ENCODE results near the gene ULK3.

ULK3 gene

GRCh38 chr15:74868059-74868458 is 25.1 kb upstream of the ULK3 start:
- DNase-seq (ENCODE audit: low spot score), result no peak

DNA sequence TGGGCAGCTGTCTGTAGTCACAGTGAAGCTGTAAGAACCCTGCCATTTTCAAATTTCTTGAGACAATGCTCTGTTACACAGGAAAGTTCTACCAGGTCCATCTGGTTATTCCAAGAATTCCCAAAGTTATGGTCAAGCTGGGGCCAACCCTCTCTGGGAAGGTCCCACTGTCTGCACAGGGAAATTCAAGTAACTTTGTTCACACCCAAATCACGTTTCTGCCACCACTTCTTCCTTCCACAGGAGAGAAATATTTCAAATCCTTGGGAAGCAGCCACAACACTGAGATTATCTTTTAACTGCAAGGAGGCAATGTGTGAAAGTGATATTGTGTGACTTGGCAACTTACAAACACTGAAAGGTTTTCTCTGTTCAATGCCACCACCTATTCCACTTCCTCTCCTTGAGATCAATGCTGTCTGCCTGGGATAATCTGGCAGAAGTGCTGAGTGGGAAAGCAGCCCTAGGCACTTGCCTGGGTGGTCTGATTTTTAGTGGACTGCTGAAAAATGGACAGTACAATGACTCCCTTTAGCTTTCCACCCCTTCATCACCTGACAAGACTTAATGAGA is 24.6 kb upstream of the ULK3 start:
- no peak for DNase-seq (ENCODE audit: low spot score)

- DNase-seq (ENCODE audit: low spot score), result no peak
Observed at GRCh38 chr15:74866090-74866489, 23.1 kb upstream of the ULK3 start.

GRCh38 chr15:74865316-74865715 is 22.4 kb upstream of the ULK3 start:
- DNase-seq (ENCODE audit: low spot score), result no peak

DNA sequence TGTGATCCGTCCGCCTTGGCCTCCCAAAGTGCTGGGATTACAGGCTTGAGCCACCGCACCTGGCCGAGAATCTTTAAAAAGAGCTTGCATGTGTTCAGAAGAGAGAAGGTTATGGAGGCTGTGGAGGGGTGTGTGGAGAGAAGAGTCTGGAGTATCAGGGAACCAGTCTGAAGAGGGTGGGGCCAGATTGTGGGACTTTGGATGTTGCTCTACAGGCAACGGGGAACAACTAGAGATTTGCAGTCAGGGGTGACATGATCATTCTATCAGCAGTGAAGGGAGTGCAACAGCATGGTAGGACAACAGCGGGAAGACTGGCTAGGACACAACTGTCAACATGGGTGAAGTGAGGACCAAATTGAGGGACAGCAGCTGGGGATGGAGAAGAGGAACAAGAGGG is 21.3 kb upstream of the ULK3 start:
- no peak for DNase-seq (ENCODE audit: low spot score)

DNA sequence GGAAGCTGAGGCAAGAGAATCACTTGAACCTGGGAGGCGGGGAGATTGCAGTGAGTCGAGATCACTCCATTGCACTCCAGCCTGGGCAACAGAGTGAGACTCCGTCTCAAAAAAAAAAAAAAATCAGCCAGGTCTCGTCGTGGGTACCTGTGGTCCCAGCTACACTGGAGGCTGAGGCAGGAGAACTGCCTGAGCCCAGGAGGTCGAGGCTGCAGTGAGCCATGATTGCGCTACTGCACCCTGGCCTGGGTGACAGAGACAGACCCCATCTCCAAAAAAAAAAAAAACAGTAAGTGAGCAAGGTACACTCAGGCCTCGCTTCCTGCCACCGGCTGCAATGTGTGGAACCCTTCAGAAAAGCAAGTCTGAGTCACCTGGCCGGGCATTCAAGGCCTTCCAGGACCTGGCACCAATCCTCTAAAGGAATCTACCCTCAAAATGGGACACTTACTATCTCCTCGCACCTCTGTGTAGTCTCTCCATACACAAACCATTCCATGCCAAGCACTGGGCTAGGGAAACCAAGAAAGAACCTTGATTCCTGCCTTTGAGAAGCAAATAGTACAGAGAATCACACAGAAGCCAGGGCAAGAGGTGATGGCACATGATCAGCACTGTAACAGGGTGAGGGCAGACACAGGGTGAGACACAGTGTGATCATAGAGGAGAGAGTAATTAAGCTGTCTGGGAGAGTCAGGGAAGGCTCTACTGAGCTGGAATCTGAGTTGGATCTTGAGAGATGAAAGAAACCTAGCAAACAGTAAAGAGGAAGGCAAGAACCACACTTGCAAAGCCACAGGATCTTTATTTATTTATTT is 20.5 kb upstream of the ULK3 start:
- no peak for DNase-seq (ENCODE audit: low spot score)

DNA sequence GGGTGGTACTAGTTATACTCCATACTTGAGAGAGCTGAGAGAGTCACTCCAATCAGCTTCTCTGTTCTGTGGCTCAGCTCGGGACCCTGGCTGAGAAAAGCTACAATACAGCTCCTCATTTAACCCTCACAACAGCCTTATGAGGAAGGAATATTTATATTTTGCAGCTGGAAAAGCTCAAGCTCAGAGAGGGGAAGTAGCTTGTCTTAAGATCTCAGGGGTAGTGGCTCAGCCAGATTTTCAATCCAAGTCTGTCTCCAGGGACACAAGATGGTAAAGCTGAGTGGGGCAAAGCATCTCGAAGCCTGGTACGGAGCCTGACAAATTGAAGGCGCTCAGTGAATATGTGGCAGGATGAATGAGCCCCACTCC is 15.4 kb upstream of the ULK3 start:
- DNase-seq (ENCODE audit: low spot score), result no peak

DNA sequence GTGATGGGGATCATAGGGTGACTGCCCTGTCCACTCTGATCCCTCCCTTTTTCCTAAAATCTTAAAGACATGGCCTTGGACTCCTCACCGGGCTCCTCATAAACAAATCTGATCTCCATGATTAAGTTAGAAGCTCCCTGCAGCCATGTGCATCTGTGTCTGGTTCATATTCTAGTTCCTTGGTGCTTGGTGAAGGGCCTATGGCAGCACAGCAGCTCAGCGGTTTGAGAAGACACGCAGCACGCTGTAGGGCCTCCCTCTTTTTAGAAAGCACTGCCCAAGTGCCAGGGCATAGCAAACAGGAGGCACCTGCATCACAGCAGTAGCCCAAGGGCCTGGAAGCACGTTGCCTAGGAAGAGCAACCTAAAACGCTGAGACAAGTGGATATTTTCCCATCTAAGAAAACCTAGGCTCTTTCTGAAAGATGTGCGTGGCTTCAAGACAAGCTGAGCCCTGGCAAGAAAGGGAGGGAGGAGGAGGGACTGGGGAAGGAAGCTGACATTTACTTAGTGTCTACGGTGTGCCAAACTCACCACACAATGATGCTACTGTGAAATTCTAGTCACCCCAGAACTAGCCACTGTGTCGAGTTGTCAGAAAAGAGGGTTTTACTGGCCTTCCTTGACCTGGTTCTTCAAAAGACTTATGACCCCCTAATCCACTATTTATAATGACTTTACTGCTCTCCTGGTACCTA is 14.9 kb upstream of the ULK3 start:
- no peak for DNase-seq (ENCODE audit: low spot score)

DNA sequence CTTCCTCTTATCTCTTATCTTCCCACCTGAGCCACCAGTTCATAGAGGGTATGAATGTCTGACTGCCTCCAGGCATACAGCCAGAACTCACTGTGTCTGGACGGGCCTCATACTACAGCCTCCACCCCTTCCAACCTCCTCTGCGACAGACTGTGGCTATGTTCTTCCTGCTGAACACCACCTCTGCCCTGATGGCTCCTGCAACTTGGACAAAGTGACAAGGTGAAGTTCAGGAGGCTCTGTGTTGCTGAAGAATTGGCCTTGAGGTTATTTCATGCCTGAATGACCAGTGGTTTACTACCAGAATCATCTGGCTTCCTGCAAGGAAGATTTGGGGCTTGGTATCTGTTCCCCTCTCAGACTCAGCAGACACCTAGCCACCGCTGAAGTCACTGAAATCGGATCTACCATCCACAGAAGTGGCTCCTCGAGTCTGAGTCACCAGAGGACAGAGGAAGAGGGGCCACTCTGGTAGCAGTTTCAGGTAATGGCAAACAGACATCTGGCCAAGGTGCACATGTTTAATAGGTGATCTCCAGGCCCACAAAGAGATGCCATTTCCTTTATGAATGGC is 14.2 kb upstream of the ULK3 start:
- DNase-seq (ENCODE audit: low spot score), result no peak

DNA sequence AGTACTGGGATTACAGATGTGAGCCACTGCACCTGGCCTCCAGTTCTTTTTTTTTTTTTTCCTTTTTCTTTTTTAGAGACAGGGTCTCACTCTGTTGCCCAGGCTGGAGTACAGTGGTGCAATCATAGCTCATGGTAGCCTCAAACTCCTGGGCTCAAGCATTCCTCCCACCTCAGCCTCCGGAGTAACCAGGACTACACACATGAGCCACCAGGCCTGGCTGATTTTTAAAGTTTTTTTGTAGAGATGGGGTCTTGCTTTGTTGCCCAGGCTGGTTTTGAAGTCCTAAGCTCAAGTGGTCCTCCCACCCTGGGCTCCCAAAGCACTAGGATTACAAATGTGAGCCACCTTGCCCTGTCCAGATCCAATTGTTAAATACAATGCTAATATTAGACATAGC is 13.6 kb upstream of the ULK3 start:
- DNase-seq (ENCODE audit: low spot score), result no peak

GRCh38 chr15:74855857-74856256 is 12.9 kb upstream of the ULK3 start:
- DNase-seq (ENCODE audit: low spot score), result no peak

GRCh38 chr15:74854453-74855022 is 11.6 kb upstream of the ULK3 start:
- DNase-seq (ENCODE audit: low spot score), result no peak

DNA sequence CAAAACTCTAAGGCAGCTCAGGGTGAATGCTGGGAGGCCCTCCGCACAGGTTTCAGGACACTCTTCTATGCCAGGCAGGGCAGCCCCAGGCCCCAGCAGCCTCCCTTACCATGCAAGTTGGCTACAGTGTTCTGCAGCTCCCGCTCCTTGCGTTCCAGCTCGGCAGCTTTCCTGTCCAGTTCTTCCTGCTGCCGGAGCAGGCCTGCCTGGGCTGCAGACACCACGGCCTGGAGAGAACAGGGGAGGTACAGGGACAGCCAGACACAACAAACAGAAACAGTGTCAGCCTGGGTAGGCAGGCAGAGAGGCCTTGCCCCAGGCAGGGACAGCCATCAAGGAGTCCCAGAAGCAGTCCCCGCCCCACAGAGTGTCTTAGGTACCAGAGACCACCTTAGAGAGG is 9.0 kb upstream of the ULK3 start:
- DNase-seq (ENCODE audit: low spot score), result no peak

GRCh38 chr15:74850393-74850792 is 7.4 kb upstream of the ULK3 start:
- DNase-seq (ENCODE audit: low spot score), result no peak

DNA sequence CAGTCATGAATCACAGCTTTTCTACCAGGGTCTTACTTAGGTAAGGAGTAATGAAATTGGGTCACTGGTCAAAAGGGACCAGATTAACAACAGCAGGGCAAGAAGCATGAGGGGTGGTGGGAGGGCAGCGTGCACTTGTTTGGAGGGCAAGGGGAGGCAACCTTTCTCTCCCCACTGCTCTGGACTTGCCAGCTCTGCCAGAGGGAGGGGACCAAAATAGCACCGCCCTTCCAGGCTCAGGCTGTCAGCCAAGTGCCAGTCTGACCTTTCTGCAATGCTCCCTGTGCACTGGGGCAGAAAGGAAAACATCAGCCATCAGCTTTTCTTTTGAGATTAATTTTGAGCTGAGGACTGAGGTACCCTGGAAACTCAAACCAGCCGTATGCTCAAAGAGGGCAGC is 4.5 kb upstream of the ULK3 start:
- no peak for DNase-seq (ENCODE audit: low spot score)

DNA sequence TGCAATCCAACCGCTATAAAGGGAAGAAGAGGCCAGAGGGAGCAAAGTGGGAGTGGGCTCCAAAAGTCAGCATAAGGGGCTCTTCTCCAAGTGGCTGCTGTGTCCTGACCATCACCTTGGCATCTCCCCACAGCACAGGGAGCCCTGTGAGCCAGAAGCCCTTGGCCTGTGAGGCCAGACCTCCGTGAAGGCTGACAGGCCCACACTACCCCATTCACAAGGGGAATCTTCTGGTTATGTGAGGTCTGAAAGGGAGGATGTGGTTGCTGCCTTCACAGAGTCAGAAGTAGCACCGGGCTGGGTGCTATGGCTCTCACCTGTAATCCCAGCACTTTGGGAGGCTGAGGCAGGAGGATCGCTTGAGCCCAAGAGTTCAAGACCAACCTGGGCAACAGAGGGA is 2.6 kb upstream of the ULK3 start:
- DNase-seq (ENCODE audit: low spot score), result no peak

DNA sequence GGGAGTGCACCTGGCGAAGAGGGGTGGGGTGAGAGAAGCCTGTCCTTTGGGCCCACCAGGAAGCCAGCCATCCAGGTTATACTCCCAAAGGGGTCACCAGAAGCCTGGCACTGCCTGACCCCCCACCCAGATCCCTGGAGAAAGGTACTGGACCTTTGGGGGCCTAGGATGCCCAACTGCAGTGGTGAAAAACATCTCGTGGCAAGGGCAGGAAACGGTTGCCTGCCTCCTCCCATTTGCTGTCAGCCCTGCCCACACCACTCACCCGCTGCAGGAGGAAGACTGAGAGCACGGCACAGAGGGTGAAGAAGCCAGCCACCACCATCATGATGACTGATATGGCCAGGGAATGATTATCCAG is 2.2 kb upstream of the ULK3 start:
- no peak for DNase-seq (ENCODE audit: low spot score)

DNA sequence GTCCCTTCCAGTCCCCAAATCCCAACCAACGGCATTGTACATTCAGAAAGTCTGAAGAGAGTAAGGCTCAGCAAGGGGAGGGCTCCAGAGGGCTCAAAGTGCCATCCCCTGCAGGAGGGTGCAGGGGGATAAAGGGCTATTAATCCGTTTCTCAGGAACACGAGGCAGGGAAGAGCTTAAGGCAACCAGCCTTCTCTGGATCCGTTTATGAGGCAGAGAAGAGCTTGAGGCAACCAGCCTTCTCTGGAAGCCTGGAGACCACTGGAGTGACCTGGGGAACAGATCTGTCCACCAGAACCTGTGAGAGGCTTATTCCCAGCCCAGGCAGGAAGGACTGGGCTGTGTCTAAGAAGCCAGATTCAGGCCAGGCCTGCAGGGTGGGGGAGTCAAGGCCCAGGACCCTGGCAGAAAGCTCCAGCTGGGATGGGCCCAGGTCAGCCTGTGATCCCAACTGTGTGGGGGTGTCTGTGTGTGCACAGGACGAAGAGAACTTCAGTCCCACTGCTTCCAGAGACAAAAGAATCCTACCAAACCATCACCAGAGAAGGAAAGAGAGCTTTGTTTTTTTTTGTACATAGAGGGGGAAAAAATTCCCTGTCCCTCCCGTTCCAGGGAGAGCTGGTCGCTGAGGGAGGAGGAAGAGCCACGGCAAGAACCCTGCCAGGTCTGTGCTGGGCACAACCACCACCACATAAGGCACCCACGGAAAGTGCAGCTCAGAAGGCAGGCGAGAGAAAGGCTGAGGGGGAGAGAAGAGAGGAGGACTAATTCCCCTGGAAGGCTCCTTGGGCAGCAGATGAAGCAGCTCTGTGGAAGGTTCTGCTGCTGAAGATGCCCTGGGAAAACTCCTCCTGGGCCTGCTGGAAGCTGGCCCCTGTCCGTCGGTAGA is 1.6 kb upstream of the ULK3 start:
- DNase-seq (ENCODE audit: low spot score), result no peak

- DNase-seq (ENCODE audit: low spot score), result no peak
Observed at GRCh38 chr15:74843891-74844299, 939 bp upstream of the ULK3 start.

DNA sequence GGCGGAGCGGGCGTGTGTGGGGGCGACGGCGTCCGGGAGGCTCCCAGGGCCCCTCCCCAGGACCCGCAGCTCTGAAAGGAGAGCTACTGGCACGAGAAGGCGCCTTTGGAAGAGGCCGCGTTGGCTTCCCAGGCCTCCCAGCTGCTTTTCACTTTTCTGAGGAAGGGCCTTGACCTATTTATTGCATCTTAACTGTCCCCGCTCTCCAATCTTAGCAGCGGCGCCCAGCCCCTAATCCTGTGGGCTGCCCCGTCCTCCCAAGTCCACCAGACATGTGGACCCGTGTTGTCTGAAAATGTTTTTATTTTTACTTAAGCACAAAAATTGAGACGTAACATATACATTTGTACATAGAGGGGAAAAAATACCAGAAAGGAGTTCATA is 481 bp upstream of the ULK3 start:
- DNase-seq (ENCODE audit: low spot score), result no peak

DNA sequence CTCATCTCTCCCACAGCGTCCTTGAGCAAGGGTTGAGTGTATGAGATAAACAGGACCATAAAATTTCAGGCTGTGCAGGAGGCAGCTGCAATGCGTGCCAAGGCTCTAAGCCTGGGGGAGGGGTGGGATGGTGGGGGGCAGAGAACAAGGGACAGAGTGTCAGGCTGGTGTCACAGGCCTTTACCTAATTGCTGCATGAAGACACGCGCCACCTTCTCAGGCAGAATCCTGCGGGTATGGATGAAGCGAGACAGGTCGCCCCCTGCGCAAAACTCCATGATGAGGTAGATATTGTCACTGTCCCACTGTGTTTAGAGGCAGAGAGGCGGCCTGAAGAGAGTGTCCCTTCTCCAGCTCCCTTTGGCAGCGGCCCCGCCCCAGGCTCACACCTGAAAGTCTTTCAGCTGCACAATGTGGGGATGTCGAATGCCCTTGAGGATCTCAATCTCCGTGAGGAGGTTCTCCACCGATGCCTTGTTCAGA is 1.0 kb downstream of the ULK3 start:
- no peak for DNase-seq (ENCODE audit: low spot score)
